A172 (cell line): Measurements from ENCODE around the gene PLEKHG1. TPM values are rescaled to one million over a fixed set of nuclear protein-coding genes. Genes with fewer than 3 reads are reported as not detected.
A peak's percentile ranks its signal among the peaks of the same experiment; 100 is the strongest.

Experiments
- DNase-seq: peaks from one replicate; pipeline ENCODE4 v3.0.0-alpha.2; 2015; ENCODE audit warnings: low spot score
- total RNA-seq: library from RNA; depleted of rRNA; stranded (reverse); fragments of >200 nt; shearing (Covaris generic); gene quantifications from 2 replicates; pipeline ENCODE4 v1.2.3, GENCODE V29; 2014; rRNA removed

The PLEKHG1 gene
- total RNA-seq, 1 experiment from 2014 or later: 0.21 TPM

DNA sequence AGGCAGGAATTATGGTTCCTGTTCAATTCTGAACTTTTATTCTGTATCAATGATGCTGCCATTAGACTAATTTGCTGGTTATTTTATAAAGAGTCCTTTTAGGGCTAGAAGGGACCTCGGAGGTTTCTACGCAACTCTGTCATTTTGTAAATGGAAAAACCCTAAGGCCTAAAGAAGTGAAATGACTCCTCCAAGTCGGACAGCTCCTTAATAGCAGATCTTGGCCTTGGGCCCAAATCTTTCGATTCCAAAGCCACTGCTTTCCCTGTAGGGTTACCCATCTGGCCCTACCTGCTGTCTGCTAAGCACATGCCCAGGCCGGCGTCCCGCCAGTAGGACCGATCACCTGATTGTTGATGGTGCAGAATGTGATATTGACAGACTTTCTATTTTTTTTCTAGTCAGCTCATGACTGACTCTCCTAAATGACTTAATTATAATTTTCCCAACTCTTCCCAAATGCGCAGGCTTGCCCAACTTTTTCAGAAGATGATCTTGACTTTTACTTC is 40.2 kb downstream of the PLEKHG1 start:
- no peak for DNase-seq

DNA sequence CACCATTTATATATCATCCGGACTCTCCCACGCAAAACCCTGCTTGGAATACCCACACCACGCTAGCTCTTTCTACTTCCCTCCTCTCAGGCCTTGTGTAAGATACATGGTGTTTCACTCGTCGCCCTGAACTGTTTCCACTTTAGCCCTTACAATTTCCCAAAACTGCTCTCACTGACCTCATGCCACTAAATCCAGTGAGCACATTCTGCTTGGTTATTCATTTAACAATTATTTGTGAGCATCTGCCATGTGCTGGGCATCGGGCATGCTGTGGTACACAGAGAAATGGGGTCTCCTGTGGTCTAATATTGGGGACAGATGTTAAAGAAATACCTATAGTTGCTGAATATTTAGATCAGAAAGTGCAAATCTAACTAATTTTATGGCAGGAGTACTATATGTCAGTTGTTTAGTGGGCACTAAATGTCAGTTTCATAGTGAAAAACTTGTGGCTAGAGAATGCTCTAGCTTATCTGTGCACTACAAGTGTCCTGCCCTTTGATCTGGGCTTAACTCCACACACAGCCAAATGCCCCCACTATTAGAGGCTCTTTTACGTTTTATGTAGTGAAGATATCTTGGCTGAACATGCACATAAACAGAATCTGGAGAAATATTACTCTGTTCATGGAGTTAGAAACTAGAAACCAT is 41.0 kb downstream of the PLEKHG1 start:
- no peak for DNase-seq

DNA sequence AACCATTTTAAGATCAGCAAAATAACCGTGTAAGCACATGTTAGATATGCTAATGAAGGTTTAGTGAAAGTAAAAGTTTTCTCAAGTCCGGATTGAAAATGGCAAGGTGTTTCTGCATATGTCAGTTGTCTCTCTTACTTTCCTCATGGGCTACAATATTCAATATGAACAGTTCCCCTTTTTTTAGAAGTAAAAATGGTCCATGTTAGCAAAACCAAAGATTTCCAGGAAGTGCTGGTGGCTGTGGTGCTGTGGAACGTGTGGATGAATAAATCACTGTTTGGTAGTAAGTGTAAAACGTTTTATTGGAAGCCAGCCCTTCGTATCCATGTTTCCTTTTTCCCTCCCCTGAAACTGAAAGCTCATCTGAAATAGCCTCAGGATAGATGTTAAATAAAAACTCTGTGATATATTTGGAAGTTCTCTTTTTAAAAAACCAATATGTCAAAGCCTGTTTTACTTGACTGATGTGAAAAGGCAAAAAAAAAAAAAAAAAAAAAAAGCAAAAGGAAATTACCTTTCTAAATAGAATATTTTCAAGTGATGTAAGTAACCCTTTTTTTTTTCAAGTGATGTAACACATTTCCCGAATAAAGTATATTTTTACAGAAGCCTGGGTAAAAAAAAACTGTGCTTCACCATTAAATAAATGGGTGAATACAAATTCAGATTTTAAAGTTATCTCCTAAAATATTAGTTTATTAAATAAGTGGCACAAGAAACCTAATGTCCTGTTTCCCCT is 41.9 kb downstream of the PLEKHG1 start:
- DNase-seq: peak; percentile 8

- no peak for DNase-seq
Measured at GRCh38 chr6:150646228-150646627, 46.5 kb downstream of the PLEKHG1 start.

- no peak for DNase-seq
Measured at GRCh38 chr6:150647051-150647450, 47.4 kb downstream of the PLEKHG1 start.

Other genes with a start within 250 kb of the PLEKHG1 start
- 0.19 TPM in 1 of 2 replicates, not detected in the other for gene IYD, start 230.9 kb upstream of the PLEKHG1 start, total RNA-seq